Measurements from ENCODE around the gene SOX9.
"Not testable (repeated sequence)": the region's sequence is repeated elsewhere in the genome, so short reads cannot be mapped to it uniquely, and the experiment has no call there.

SOX9 gene

DNA sequence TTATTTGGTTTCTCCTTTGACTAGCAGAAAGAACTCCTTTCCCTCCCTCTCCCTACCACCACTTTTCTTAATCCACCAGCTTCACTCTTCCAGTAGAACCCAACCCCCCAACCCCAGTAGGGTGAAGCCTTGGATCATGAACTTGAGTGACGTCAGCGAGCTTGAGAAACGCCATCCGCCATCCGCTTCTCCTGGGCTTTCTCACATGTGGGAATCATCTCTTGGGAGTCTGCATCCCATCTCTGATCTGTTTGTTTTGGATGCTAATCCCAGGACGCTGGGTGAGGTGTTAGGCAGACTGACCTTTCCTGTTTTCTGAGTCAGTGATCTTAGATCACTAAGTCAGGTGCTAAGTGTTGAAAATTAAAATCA is 16.0 kb upstream of the SOX9 start:
- no peak for DNase-seq (ENCODE audit: low read depth, low spot score)
- no peak overlapping the region for H3K4me3 ChIP-seq (ENCODE audit: low read depth, low read length)
- ChIA-PET CTCF (no interaction called here), POLR2A (no interaction called here)
- TF ChIP-seq, protein P1, sequence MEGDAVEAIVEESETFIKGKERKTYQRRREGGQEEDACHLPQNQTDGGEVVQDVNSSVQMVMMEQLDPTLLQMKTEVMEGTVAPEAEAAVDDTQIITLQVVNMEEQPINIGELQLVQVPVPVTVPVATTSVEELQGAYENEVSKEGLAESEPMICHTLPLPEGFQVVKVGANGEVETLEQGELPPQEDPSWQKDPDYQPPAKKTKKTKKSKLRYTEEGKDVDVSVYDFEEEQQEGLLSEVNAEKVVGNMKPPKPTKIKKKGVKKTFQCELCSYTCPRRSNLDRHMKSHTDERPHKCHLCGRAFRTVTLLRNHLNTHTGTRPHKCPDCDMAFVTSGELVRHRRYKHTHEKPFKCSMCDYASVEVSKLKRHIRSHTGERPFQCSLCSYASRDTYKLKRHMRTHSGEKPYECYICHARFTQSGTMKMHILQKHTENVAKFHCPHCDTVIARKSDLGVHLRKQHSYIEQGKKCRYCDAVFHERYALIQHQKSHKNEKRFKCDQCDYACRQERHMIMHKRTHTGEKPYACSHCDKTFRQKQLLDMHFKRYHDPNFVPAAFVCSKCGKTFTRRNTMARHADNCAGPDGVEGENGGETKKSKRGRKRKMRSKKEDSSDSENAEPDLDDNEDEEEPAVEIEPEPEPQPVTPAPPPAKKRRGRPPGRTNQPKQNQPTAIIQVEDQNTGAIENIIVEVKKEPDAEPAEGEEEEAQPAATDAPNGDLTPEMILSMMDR (IDR thresholded peaks at IDR 0.05; ENCODE audit: insufficient read depth, low read length, missing control alignments) = no peak

DNA sequence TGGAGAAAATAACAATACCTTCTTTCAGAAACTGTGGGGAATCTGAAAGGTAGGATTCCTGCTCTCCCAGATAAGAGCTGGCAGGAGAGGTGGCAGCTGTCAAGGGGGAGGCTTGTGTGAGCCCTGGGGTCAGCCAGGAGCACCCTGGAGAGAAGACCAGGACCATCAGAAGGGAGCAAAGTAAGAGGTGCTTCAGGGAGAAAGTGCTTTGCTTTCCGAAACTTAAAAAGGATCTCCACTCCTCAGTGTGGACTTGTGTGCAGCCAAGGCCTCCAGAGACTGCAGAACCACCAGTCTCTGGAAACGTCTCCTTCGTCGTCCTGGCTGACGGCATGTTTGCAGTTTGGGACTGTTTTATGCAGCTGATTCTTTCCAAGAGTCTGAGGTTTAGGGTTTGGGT is 13.7 kb upstream of the SOX9 start:
- POLR2A ChIA-PET = no interaction called here
- TF ChIP-seq, protein P1 (IDR thresholded peaks at IDR 0.05; ENCODE audit: insufficient read depth, low read length, missing control alignments) = no peak
- CTCF ChIA-PET = no interaction called here
- no peak for DNase-seq (ENCODE audit: low read depth, low spot score)
- no peak overlapping the region for H3K4me3 ChIP-seq (ENCODE audit: low read depth, low read length)

DNA sequence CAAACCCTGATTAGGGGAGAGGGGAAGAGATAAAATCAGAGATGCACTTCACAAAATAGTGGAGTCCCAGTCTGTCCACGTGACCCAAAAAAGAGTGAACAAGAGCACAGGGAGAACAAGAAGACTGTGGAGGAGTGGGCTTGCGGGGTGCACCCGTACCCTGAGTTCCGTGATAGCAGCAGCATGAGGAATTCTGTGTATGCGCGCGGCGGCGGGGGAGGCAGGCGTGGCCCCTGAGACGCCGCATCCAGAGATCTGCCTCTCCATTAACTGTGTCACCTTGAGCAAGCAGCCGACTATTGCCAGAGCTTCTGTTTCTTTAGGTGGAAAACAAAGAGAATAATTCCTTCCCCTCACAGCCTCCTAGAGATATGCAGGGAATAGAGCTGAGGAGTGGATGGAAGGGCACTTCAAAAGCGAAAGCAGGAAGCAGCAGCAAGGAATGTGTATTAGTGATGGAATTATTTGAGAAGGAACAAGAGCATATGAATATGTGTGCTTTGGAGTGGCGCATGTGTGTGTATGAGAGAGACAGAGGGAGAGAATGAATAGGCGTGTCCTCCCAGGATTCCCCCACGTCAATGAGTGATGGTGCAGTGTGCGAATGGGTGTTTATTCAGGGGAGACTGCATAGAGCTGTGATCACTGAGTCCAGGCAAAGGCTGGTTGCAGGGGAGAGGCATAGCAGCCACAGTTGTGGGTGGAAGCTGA is 10.4 kb upstream of the SOX9 start:
- ChIA-PET CTCF (interaction anchor here (0.6 kb wide), 1 partner anchor 618 kb away, joined by 3 read pairs; no protein-coding TSS in a partner anchor), POLR2A (no interaction called here)
- TF ChIP-seq, protein P1 (IDR thresholded peaks at IDR 0.05; ENCODE audit: insufficient read depth, low read length, missing control alignments) = no peak
- H3K4me3 ChIP-seq (ENCODE audit: low read depth, low read length) = peak overlapping the region; percentile 38
- DNase-seq (ENCODE audit: low read depth, low spot score) = no peak

DNA sequence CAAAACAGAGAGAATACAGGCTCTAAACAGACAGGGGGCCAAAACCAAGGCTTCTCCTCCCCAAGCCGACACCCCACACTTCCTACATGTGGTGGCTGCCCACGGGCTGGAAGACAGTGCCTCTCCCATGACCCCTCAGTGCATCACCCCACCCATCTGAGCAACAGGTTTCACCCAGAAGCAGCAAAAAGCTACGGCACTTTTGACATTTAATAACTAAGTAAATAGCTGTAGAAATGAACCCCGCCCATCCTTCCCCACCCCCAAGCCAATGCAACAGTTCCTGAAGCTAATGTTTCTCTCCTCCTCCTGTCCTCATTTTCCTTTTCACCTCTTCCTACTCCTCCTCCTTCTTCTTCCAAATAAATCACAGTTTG is 9.9 kb upstream of the SOX9 start:
- H3K4me3 ChIP-seq (ENCODE audit: low read depth, low read length) = peak overlapping the region; percentile 38
- ChIA-PET CTCF (interaction anchor here (0.6 to 1.0 kb wide), 2 partner anchors 429 to 617 kb away, joined by 3 to 4 read pairs; no protein-coding TSS in a partner anchor), POLR2A (no interaction called here)
- no peak for DNase-seq (ENCODE audit: low read depth, low spot score)
- TF ChIP-seq, protein P1 (IDR thresholded peaks at IDR 0.05; ENCODE audit: insufficient read depth, low read length, missing control alignments) = no peak

DNA sequence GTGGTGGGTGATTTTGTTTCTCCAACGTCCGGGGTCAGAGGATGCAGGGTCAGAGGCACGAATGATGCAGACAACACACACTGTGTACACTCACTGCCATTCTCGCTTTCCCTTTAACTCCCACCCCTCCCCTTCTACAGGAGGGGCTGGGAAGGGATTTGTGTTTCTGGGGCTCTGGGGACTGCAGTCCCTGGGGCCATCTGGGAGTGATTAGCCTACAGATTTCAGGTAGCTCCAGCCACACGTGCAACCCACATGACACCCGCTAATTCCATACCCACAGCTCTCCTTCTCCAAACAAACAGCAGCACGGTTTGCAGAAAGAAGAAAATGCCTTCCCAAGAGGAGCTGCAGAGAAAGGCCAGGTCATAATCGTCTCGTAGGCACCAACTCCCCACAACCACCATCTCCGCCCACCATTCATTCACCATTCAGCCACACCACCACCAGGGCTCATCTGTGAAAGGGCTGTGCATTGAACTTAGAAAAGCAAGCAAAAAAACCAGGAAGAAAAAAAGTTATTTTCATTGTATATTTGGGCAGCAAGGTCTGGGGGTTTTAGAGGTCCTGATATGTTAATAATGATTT is 9.4 kb upstream of the SOX9 start:
- TF ChIP-seq, protein P1 (IDR thresholded peaks at IDR 0.05; ENCODE audit: insufficient read depth, low read length, missing control alignments) = no peak
- no peak overlapping the region for H3K4me3 ChIP-seq (ENCODE audit: low read depth, low read length)
- POLR2A ChIA-PET = no interaction called here
- no peak for DNase-seq (ENCODE audit: low read depth, low spot score)
- CTCF ChIA-PET = interaction anchor here (0.6 to 1.3 kb wide), 3 partner anchors 428 to 1345 kb away, joined by 3 to 4 read pairs (median 3); no protein-coding TSS in a partner anchor

DNA sequence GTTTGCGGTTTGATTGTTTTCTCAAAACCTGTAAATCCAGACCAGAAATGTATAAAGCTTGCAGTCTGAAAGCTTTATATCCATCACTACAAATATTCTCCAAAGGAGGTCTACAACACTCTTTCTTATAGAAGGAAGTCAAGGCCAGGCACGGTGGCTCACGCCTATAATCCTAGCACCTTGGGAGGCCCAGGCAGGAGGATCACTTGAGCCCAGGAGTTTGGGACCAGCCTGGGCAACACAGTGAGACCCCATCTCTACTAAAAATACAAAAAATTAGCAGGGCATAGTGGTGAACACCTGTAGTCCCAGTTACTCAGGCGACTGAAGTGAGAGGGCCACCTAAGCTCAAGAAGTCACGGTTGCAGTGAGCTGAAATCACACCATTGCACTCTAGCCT is 8.9 kb upstream of the SOX9 start:
- POLR2A ChIA-PET; DNase-seq (ENCODE audit: low read depth, low spot score); H3K4me3 ChIP-seq (ENCODE audit: low read depth, low read length): not testable (repeated sequence)
- CTCF ChIA-PET = interaction anchor here (1.0 to 1.3 kb wide), 2 partner anchors 428 to 1345 kb away, joined by 3 to 4 read pairs; no protein-coding TSS in a partner anchor

DNA sequence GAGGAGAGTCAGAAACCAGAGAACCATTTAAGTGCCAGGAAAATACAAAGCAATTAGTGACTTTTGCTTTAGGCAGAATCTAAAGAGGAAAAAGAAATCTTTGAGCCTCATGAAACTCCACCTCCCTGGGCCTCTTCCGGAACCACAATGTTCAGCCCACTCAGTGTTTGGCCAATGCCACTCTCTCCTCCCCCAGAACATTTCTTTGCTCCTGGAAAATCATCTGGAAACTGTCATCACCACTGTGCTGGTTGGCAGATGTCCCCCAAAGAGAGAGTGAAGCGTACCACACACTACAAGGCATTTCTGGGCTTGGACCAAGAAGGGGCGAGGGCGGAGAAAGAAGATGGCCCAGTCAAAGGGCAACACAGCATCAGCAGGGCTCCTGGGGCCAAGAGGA is 7.1 kb upstream of the SOX9 start:
- POLR2A ChIA-PET = no interaction called here
- TF ChIP-seq, protein P1 (IDR thresholded peaks at IDR 0.05; ENCODE audit: insufficient read depth, low read length, missing control alignments) = no peak
- CTCF ChIA-PET = no interaction called here
- no peak for DNase-seq (ENCODE audit: low read depth, low spot score)
- no peak overlapping the region for H3K4me3 ChIP-seq (ENCODE audit: low read depth, low read length)
